Stimulated activated CD4-positive, alpha-beta T cell treated with anti-CD3 and anti-CD28 coated beads, Interleukin-2, amount 100 ng/mL, for 4 hours (primary cell): ENCODE data around the gene ZBTB1.
A peak's percentile ranks its signal among the peaks of the same experiment; 100 is the strongest.

Experiments
- DNase-seq: peaks from one replicate; pipeline ENCODE4 v3.0.0-alpha.2; 2020; ENCODE audit warnings: low read depth

Gene ZBTB1, protein sequence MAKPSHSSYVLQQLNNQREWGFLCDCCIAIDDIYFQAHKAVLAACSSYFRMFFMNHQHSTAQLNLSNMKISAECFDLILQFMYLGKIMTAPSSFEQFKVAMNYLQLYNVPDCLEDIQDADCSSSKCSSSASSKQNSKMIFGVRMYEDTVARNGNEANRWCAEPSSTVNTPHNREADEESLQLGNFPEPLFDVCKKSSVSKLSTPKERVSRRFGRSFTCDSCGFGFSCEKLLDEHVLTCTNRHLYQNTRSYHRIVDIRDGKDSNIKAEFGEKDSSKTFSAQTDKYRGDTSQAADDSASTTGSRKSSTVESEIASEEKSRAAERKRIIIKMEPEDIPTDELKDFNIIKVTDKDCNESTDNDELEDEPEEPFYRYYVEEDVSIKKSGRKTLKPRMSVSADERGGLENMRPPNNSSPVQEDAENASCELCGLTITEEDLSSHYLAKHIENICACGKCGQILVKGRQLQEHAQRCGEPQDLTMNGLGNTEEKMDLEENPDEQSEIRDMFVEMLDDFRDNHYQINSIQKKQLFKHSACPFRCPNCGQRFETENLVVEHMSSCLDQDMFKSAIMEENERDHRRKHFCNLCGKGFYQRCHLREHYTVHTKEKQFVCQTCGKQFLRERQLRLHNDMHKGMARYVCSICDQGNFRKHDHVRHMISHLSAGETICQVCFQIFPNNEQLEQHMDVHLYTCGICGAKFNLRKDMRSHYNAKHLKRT

DNA sequence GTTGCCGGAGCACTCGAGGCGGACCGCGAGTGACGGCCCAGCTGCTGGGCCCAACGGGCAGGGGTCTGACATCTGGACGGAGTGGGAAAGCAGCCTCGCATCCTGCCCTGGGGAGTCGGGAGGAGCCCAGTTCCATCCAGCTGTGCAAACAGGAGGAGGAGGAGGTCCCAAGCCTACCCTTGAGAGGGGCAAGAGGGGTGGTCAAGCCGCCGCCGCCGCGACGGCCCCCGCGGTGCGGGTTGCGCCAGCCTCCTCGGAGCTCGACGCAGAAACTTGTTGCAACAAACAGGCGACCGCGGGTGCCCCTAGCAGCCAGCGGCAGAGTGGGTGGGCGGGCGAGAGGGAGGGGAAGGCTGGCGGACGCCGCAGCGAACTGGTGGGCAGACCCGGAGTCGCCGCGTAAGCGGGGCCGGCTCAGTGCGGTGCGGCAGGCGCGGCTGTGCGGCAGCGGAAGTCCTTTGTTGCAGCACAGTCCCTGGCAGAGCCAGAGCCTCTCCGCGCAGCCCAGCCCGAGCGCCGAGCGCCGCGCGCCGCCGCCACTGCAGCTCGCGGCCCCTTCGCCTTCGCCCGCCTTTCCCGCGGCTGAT is at the start of gene ZBTB1:
ZBTB1 (plus strand) TSS at position 461 of the 587 bp plus-strand sequence. CDS start 16,735 bp downstream, outside the sequence.
- peak; percentile 79 for DNase-seq

DNA sequence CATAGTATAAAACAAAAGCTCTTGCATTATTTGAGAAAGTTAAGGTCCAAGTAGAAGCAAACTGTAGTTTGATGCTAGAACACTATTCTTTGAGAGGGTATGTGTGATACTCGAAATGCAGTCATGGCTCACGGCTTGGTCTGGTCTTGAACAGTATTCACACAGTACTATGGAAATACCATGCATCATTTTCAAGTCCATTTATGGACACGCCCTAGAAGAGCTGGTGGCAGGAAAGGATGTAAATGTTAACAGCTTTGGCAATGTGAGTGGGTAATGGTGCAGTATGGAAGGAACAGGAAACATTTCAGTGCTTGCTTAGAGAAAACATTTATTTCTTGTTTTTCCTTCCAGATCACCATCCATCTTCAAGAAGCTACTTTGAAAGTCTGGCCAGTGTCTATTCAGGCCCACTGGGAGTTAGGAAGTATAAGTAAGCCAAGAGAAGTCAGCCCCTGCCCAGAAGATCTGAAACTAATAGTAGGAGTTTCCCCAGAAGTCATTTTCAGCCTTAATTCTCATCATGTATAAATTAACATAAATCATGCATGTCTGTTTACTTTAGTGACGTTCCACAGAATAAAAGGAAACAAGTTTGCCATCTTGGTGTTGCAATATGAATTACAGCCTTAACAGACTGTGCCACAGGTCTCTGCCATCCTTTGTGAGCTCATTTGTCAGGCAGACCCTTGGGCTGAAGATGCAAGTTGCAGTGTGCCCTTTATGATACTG is 45.0 kb upstream of the ZBTB1 start:
- DNase-seq = no peak

DNA sequence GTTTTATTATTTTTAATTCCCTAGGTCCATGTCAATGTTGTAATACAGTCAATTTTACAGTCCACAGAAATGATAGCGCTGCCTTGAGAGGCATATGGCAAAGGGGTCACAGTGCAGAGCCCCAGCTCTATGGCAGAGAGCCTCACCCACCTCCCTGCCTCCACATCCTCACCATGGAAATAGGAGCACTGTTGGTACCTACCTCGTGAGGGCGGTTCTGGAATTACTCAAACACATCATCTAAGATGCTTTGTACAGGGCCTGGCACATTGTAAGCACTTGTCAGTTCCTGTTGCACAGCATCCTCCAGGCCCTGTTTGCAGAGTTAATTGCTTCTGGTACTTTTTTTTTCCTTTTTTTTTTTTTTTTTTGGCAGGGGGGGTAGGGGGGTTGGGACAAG is 43.3 kb upstream of the ZBTB1 start:
- no peak for DNase-seq

DNA sequence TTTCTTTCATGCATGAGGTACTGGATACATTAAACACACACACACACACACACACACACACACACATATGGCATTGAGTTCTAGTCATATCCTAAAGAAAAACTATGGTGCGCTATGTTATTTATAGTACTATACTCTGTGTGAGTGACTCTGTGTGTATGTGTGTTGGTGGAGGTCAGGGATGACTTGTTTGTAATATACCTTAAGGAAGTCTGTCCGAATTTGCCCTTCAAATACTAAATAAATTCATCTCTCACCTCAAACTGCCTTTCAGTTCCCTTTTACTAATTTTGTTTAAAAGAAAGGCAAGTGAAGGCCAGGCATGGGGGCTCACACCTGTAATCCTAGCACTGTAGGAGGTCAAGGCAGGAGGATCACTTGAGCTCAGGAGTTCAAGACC is 41.4 kb upstream of the ZBTB1 start:
- DNase-seq = no peak

DNA sequence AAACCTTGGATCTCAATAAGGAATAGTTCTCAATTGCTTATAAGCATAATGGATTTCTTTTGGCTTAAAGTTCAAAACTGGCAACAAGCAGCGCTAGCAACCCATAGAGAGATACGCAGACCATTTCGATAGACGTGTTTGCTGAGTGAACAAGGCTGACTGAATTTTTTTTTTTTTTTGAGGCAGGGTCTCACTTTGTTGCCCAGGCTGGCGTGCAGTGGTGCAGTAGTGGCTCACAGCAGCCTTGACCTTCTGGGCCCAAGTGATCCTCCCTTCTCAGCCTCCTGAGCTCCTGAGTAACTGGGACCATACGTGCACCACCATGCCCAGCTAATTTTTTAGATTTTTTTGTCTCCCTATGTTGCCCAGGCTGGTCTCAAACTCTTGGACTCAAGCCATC is 40.7 kb upstream of the ZBTB1 start:
- DNase-seq = no peak

DNA sequence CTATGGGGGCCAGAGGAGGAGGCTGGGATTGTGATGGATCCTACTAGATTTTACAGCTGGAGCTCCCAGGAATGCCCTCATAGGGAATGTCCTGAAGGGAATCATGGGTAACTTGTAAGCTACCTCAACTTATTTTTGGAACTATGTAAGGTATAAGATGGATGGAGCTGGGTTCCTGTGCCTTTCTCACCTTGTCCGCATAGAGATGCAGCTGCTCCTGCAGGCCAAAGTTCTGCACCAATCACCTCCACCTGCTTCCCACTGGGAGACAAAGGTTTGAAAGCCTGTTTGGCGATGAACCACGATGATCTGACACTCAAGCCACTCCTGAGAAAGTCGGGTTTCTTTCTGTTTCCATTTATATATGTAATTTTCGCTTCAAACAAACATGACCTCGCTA is 39.9 kb upstream of the ZBTB1 start:
- DNase-seq = no peak

DNA sequence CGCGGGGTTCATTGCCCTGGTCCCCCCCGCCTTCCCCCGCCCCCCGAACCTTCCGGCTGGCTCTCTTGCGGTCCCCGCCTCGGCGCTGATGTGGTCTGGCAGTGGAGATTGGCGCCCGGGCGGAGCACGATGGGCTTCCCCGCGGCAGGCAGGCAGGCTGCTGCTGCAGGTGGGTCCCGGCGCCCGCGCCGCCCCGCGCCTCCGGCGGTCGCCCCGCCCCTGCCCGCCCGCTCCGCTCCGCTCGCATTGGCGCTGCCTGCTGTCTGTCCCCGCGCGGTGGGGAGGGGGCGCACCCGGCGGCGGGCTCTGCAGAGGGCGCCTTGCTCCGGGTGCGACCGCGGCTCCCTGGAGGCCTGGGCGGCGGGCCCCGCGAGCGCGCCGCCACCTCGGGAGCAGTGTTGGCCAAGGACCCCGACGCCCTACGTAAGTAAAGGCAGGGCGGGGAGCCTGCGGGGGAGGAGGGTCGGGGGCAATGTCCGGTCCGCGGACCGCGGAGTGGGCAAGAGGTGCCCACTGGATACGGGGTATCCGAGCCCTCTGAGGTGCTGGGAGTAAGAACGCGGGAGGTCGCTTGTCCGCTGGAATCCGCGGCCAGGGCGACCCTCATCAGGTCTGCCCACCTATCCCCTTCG is 39.3 kb upstream of the ZBTB1 start, which contains the start of gene AKAP5:
AKAP5 (plus strand) TSS at position 309 of the 632 bp plus-strand sequence. CDS start 2,896 bp downstream, outside the sequence.
- peak; percentile 41 for DNase-seq

DNA sequence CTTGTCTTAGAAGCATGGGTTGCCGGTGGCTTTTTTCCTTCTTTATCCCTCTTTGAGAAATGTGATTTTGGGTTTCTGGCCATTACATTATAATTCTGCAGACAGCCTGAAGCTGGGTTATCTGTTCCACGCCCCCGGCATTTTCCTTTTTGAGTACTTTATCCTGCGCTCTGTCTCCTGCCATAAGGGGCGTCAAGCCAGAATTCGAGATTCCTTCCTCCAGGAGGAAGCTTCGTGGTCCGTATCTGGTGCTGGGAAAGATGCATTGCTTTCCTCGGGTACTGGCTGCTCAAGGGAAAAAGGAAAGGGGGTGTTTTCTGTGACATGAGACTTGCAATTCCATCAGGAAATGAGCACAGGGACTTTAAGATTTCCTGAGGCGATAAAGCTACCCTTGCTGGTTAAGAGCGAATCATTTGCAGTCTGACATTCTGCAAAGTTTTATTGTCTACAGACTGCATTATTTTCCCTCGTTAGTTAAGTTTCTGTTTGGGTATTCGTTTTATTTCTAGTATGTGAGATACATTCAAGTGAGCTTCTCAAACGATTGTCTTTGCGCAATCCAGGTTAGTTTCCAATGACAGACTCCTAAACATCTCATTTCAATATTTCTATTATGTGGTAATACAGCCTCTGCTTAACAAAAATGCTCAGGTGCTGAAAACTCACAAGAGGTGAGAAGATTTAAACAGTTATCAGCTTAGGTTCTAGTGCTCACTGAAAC is 38.6 kb upstream of the ZBTB1 start:
- no peak for DNase-seq

DNA sequence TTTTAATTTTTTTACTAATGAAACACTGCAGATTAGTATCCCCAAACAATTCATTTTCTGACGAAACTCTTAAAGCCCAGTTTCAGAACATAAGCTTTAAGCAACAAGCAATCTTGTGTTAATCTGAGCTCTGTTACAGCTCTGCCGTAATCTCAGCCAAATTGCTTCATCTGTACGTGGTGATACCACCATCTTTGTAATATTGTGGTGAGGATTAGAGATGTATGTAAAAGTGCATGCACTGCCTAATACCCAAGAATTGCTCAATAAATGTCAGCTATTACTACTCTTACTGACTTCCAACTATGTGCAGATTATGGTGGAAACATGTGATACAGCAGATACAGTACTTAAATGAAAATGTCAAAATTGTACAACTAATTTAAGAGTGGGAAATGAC is 37.5 kb upstream of the ZBTB1 start:
- DNase-seq = no peak

DNA sequence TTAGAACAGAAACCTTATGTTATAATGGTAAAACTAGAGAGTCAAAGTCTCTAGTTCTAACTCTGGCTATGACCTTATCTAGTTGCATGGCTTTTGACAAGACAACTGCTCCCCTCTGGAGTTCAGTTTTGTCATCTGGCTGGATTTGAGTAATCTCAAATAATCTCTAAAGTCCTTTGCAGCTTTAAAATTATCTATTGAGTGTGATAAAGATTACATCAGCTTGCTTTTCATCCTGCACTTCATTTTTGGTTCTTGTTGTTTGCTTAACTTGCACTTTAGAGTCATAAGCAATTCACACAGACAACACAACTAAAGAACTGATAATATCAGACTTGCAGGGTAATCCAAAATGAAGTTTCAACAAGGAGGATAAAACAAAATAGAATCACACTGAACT is 37.0 kb upstream of the ZBTB1 start:
- DNase-seq = no peak

DNA sequence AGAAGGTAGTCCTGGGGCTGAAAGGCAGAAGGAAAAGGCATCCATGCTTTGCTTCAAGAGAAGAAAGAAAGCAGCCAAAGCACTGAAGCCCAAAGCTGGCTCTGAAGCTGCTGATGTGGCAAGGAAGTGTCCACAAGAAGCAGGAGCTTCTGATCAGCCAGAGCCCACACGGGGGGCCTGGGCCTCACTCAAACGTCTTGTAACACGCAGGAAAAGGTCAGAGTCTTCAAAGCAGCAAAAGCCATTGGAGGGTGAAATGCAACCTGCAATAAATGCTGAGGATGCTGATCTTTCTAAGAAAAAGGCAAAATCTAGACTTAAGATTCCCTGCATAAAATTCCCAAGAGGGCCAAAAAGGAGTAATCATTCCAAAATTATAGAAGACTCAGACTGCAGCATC is 36.1 kb upstream of the ZBTB1 start:
- no peak for DNase-seq

DNA sequence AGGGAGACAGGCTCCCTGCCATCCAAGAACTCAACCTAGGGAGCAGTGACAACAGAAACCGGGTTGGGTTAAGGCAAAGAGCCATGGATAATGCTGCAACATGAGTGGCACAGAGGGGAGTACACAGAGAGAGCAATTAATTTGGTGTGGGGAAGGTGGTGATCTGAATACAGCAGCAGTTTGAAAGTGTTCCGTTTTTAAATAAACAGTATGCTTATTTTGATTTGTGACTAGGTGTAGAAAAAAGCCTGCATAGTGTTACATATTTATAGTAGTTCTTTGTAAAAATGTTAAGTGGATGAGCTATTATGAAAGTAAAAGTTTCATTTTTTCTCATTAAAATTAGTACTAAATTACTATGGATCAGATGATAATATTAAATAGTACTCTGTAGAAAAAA is 30.5 kb upstream of the ZBTB1 start:
- no peak for DNase-seq

DNA sequence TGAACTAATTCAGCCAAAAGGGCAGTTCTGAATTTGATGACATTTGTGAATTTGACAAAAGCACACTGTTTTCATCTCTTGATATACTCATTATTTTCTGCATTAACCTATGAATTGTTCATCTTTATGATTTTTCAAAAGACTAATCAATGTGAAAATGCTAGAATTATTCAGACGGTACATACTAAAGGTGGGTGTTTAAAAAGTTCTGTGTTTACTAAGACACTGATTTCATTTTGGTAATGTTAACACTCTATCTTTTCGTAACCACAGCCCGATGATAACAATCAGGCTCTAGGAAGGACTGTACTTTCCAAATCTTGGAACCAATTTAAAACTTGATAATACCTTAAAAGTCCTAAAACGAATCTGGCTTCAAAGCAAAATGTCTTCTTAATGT is 29.9 kb upstream of the ZBTB1 start:
- no peak for DNase-seq

DNA sequence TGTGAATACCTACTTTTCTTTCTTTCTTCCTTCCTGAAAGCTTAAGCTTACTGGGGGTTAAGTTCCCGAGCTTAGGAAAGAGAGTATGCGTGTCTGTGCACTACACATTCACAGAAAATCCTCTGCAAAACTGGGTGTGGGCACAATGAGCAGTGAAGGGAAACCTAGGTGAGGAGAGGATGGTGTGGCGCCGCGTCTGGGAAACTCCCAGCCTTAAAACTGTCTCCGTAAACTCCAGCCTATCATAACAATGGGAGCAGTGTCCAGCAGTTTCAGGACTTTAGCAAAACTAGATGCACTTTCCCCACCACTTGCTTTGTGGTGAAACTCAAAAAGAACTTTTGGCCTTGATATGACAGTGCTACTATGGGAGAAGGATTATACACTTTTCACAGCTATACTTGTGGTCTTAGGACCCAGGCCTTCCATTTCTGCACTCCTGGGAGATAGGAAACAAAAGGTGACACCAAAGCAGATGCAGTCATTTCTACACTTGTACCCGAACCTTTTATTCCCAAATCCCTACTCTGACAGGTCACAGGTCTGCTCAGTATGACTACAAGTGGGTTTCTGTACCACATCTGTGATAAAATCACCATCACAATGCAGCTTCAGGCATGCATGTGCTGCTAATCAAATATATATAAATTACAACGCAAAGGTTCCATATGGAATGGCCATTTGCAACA is 28.8 kb upstream of the ZBTB1 start:
- no peak for DNase-seq

DNA sequence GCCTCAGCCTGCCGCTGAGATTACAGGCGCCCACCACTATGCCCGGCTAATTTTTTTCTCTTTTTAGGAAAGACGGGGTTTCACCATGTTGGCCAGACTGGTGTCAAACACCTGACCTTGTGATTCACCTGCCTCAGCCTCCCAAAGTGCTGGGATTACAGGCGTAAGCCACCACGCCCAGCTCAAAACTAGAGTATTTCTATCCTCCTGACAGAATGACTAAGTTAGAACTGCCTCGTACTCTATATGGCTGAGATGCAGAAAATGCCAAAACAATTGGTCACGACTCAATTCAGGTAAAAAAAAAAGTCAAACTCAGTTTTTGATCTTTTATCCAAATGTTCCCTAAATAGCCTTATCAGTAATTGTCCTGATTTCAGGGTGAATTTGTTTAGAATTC is 28.1 kb upstream of the ZBTB1 start:
- DNase-seq = no peak

DNA sequence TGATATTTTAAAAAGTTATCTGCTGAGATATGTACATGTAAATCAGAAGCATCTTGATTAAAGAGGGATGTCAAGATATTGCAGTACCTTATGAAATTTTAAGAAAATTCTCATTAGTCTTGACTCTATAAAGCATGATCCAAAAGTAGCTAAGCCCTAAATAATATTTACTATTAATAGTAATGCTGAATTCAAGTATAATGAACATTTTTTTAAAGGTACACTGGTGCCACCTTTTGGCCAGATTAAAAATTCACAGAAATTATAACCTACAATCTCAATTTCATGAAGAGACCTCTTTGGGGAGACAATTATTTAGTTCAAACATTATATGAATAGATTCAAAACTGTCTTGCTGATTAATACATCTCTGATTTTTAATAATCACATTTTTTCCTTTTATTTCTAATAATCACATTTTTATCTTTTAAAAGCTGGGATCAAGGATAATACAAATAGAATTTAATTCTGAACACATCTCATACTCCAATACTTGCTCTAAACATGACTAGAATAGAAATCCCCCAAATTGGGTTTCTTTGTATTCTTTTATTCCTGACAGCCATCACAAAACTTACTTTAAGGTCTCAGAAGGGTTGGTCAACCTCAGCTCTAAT is 25.8 kb upstream of the ZBTB1 start:
- no peak for DNase-seq

DNA sequence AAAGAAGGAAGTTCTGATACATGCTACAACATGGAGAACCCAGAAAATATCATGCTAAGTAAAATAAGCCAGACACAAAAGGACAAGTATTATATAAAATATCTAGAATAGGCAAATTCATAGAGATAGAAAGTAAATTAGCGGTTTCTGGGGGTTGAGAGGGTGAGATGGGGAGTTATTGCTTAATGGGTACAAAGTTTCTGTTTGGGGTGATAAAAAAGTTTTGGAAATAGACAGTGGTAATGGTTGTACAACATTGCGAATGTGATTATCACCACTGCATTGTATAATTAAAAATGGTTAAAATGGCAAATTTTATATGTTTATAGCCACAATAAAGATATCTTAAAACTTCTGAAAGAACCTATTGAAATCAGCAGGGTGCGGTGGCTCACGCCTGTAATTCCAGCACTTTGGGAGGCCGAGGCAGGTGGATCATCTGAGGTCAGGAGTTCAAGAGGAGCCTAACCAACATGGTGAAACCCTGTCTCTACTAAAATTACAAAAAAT is 15.9 kb upstream of the ZBTB1 start:
- DNase-seq = no peak

DNA sequence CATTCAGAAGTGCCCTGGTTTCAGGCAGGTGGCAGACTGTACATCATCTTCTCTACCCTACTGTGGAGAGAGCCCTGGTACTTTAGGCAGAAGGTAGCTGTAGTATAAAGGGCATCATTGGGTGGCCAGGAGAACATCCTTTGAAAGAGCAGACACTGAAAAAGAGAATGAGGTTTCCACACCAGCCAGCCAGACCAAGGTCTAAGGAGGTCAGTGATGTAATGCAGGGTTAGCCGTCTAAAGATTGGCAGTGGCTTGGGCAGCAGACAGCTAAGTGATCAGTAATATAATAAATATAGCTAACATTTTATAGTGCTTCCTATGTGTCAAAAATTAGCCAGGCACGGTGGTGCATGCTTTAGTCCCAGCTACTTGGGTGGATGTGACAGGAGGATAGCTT is 12.9 kb upstream of the ZBTB1 start:
- DNase-seq = no peak

DNA sequence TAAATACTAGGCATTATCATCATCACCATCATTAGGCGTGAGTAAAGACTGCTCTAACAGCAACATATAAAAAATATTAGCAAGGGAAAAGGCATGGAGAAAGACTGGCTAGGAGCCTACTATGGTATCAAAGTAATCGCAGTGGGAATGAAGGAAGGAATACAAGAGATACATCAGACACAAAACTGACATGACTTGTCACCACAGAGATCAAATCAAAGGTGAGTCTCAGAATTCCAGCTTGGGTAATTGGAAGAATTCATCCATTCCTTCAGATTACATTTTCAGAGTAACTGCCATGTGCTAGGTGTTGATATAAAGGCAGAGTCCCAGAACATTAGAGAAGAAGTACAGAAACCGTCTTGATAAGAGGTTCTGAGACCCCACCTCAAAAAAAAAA is 11.1 kb upstream of the ZBTB1 start:
- DNase-seq = no peak

DNA sequence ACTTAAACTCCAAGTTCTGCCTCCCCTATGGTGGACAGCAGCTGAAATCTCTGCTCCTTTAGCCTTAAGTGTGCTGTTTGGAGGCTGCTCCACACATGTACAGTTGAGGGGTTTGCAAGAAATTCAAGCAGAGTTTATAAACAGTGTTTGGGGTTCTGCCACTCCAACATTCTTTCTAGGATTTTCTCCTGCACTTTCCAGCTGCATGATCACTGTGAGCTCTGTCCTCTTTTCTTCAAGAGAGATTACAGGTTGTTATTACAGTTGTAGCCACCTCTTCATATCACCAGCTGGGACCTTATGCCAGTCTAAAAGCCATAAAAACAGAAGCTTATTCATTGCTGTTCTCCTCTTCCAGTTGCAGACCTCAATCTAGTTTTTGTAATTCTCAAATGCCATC is 9.3 kb upstream of the ZBTB1 start:
- DNase-seq = no peak
